Gastroesophageal sphincter (tissue), 3 donors: ENCODE data around the gene ILK.

ENCODE experiments used
- POLR2A ChIP-seq, 2 donors: fragments of 450-650 bp; IDR thresholded peaks; one replicate each; pipeline ENCODE4 v1.6.1; 2017; ENCODE audit warnings: antibody characterized with exemption in 2 of 2, mild to moderate bottlenecking in 2 of 2, moderate library complexity in 1 of 2
- POLR2AphosphoS5 ChIP-seq: sonication (generic); formaldehyde crosslinking; IDR thresholded peaks from one replicate; pipeline ENCODE4 v1.6.1; 2017; ENCODE audit warnings: antibody characterized with exemption
- TF ChIP-seq, protein P1 (sequence below), 4 experiments: fragments of 200-600 bp in 2 of 4; fragments of 450-650 bp in 2 of 4; sonication (generic) in 1 of 4; IDR thresholded peaks; one replicate each; pipeline ENCODE4 v1.5.1; 2017 to 2019; ENCODE audit warnings: antibody characterized with exemption in 4 of 4, mild to moderate bottlenecking in 2 of 4, moderate library complexity in 2 of 4

DNA sequence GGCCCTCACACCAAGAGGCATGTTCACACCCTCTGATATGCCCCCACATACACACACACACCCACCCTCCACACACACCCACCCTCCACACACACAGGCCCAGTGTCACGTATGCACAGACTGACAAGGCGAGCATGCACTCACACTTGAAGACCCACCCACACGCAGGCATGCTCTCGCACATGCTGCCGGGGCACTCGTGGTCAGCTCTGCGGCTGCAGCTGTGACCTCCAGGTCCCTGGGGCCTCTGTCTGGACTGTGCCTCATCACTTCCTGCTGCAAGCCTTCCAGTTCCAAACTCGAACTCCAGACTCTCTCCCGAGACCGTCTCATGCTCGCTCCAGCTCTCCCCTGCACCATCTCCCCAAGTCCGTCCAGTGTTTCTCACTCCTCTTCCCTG is 42.5 kb downstream of the ILK start:
- TF ChIP-seq POLR2AphosphoS5 (no peak), POLR2A (IDR thresholded peaks at IDR 0.05) (no peak)
- TF ChIP-seq, protein P1, sequence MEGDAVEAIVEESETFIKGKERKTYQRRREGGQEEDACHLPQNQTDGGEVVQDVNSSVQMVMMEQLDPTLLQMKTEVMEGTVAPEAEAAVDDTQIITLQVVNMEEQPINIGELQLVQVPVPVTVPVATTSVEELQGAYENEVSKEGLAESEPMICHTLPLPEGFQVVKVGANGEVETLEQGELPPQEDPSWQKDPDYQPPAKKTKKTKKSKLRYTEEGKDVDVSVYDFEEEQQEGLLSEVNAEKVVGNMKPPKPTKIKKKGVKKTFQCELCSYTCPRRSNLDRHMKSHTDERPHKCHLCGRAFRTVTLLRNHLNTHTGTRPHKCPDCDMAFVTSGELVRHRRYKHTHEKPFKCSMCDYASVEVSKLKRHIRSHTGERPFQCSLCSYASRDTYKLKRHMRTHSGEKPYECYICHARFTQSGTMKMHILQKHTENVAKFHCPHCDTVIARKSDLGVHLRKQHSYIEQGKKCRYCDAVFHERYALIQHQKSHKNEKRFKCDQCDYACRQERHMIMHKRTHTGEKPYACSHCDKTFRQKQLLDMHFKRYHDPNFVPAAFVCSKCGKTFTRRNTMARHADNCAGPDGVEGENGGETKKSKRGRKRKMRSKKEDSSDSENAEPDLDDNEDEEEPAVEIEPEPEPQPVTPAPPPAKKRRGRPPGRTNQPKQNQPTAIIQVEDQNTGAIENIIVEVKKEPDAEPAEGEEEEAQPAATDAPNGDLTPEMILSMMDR (IDR thresholded peaks at IDR 0.05) = no peak
